KOPT-K1 (cell line): ENCODE measurements around the gene RNASEH2A.
A peak's percentile ranks its signal among the peaks of the same experiment; 100 is the strongest.
"Not testable (repeated sequence)": the region's sequence is repeated elsewhere in the genome, so short reads cannot be mapped to it uniquely, and the experiment has no call there.

ENCODE experiments used
- H3K27ac ChIP-seq: fragments of 200-600 bp; sonication (generic); 2 replicates; pipeline ENCODE4 v1.5.1; 2016; ENCODE audit warnings: antibody characterized with exemption, mild to moderate bottlenecking, low read depth, low read length; ENCODE audit not compliant: poor library complexity, severe bottlenecking
- H3K36me3 ChIP-seq: fragments of 200-600 bp; sonication (generic); 2 replicates; pipeline ENCODE4 v1.5.1; 2017; ENCODE audit warnings: antibody characterized with exemption, mild to moderate bottlenecking, low read length, moderate library complexity; ENCODE audit not compliant: insufficient read depth
- H3K9me3 ChIP-seq: fragments of 200-600 bp; sonication (generic); 2 replicates; pipeline ENCODE4 v1.5.1; 2017; ENCODE audit warnings: antibody characterized with exemption, low read length, mild to moderate bottlenecking; ENCODE audit not compliant: insufficient read depth, poor library complexity, severe bottlenecking

The RNASEH2A gene

GRCh38 chr19:12796146-12797071 lies 10.0 kb upstream of the RNASEH2A start:
- H3K9me3 ChIP-seq = no peaks in the 10 kb centered on the region
- peaks cover 16% of the 10 kb centered on the region for H3K36me3 ChIP-seq
- peak overlapping the region; percentile 37 for H3K27ac ChIP-seq

- H3K27ac ChIP-seq = no peak overlapping the region
- peaks cover 16% of the 10 kb centered on the region for H3K36me3 ChIP-seq
- H3K9me3 ChIP-seq = no peaks in the 10 kb centered on the region
These were observed 9.2 kb upstream of the RNASEH2A start for GRCh38 chr19:12797141-12797587.

GRCh38 chr19:12797607-12798006 lies 8.8 kb upstream of the RNASEH2A start:
- H3K9me3 ChIP-seq, H3K27ac ChIP-seq: not testable (repeated sequence)
- H3K36me3 ChIP-seq = peaks cover 16% of the 10 kb centered on the region

GRCh38 chr19:12799742-12800465 lies 6.5 kb upstream of the RNASEH2A start:
- H3K9me3 ChIP-seq = no peaks in the 10 kb centered on the region
- no peak overlapping the region for H3K27ac ChIP-seq
- H3K36me3 ChIP-seq = peaks cover 16% of the 10 kb centered on the region

GRCh38 chr19:12800466-12800770 lies 6.0 kb upstream of the RNASEH2A start:
- Histone ChIP-seq H3K27ac (no peak overlapping the region), H3K36me3 (peaks cover 16% of the 10 kb centered on the region), H3K9me3 (no peaks in the 10 kb centered on the region)

GRCh38 chr19:12800923-12801465 lies 5.4 kb upstream of the RNASEH2A start:
- Histone ChIP-seq H3K36me3 (peaks cover 16% of the 10 kb centered on the region), H3K27ac (peak overlapping the region; percentile 67), H3K9me3 (no peaks in the 10 kb centered on the region)

- H3K36me3 ChIP-seq = peaks cover 16% of the 10 kb centered on the region
- H3K27ac ChIP-seq = peak within 1 kb of the TSS; percentile 67
- H3K9me3 ChIP-seq = no peaks in the 10 kb centered on the region
These were observed 4.7 kb upstream of the RNASEH2A start, which contains the start of the genes PRDX2 and THSD8 for GRCh38 chr19:12801466-12802266. PRDX2 (minus strand) TSS chr19:12801800; CDS start chr19:12801261, 539 bp downstream. THSD8 (plus strand) TSS chr19:12802069; CDS start chr19:12802072, 3 bp downstream.

GRCh38 chr19:12802267-12803106 lies 3.9 kb upstream of the RNASEH2A start:
- Histone ChIP-seq H3K27ac (peak overlapping the region; percentile 67), H3K9me3 (no peaks in the 10 kb centered on the region), H3K36me3 (peaks cover 12% of the 10 kb centered on the region)

GRCh38 chr19:12804051-12804450 lies 2.3 kb upstream of the RNASEH2A start:
- H3K36me3 ChIP-seq = peaks cover 25% of the 10 kb centered on the region
- no peaks in the 10 kb centered on the region for H3K9me3 ChIP-seq
- no peak overlapping the region for H3K27ac ChIP-seq

GRCh38 chr19:12815088-12815487 lies 8.7 kb downstream of the RNASEH2A start:
- H3K9me3 ChIP-seq = no peaks in the 10 kb centered on the region
- H3K27ac ChIP-seq = no peak overlapping the region
- peaks cover 46% of the 10 kb centered on the region for H3K36me3 ChIP-seq

- peaks cover 26% of the 10 kb centered on the region; the same call in 1 of the 2 replicates for H3K36me3 ChIP-seq
- not testable (repeated sequence) for H3K9me3 ChIP-seq, H3K27ac ChIP-seq
These were observed 10.8 kb downstream of the RNASEH2A start for GRCh38 chr19:12817188-12817587.

- peaks cover 21% of the 10 kb centered on the region; the same call in 1 of the 2 replicates for H3K36me3 ChIP-seq
- H3K27ac ChIP-seq = not testable (repeated sequence)
These were observed 11.4 kb downstream of the RNASEH2A start for GRCh38 chr19:12817810-12818209.

GRCh38 chr19:12821761-12822160 lies 15.4 kb downstream of the RNASEH2A start:
- Histone ChIP-seq H3K9me3 (no peaks in the 10 kb centered on the region), H3K27ac (no peak overlapping the region)

More at GRCh38 chr19:12817810-12818209, 11.4 kb downstream of the RNASEH2A start:
- not testable (repeated sequence) for H3K9me3 ChIP-seq

More at GRCh38 chr19:12821761-12822160, 15.4 kb downstream of the RNASEH2A start:
- no peaks in the 10 kb centered on the region for H3K36me3 ChIP-seq
